IMR-90 (cell line): ENCODE results near the gene IL18RAP. TPM values are rescaled to one million over a fixed set of nuclear protein-coding genes. Genes with fewer than 3 reads are reported as not detected.

Experiments used
- ATAC-seq: fragments of 200-7000 bp; cut with Tn5 transposase; 2 replicates; pipeline ENCODE4 v1.9.1; 2020; ENCODE audit warnings: low read depth, mild to moderate bottlenecking, moderate library complexity
- BruUV-seq: library from RNA; stranded (reverse); fragments of 400-500 nt; replicated peaks from 2 replicates; lab custom pipeline; 2021; lab: Mats Ljungman, UMichigan
- CTCF ChIA-PET: fragments of 300-600 bp; formaldehyde crosslinking; extraction: SDS; loops from one replicate; lab custom pipeline; 2021; ENCODE audit warnings: antibody characterized with exemption; lab: Yijun Ruan, JAX
- POLR2A ChIA-PET: fragments of 300-600 bp; sonication (Branson Sonifier 250); formaldehyde crosslinking; loops from one replicate; lab custom pipeline; 2022; ENCODE audit warnings: antibody characterized with exemption; ENCODE audit not compliant: unreplicated experiment; lab: Charles Lee
- DNase-seq: peaks from one replicate; pipeline ENCODE4 v3.0.0; 2013
- H2AFZ ChIP-seq: replicated peaks from 2 replicates; pipeline ENCODE3; 2013; ENCODE audit warnings: low read length, mild to moderate bottlenecking; ENCODE audit not compliant: poor library complexity
- H2AK5ac ChIP-seq: 2 replicates; pipeline ENCODE4 v1.6.1; 2013; ENCODE audit warnings: low read depth, low read length, inconsistent platforms
- H2AK9ac ChIP-seq: replicated peaks from 2 replicates; pipeline ENCODE3; 2013; ENCODE audit warnings: mild to moderate bottlenecking, low read depth, low read length, moderate library complexity; ENCODE audit not compliant: poor library complexity
- H2BK120ac ChIP-seq: 2 replicates; pipeline ENCODE4 v1.6.1; 2013; ENCODE audit warnings: low read depth, low read length, inconsistent platforms
- H2BK15ac ChIP-seq: 3 replicates; pipeline ENCODE4 v1.6.1; 2013; ENCODE audit warnings: low read depth, low read length, inconsistent platforms
- H2BK20ac ChIP-seq: 2 replicates; pipeline ENCODE4 v1.6.1; 2013; ENCODE audit warnings: low read depth, mild to moderate bottlenecking, inconsistent platforms, low read length, moderate library complexity
- H2BK5ac ChIP-seq: 2 replicates; pipeline ENCODE4 v1.6.1; 2013; ENCODE audit warnings: mild to moderate bottlenecking, low read depth, low read length, inconsistent platforms; ENCODE audit not compliant: poor library complexity, severe bottlenecking
- H3K14ac ChIP-seq: replicated peaks from 2 replicates; pipeline ENCODE4 v1.6.1; 2013; ENCODE audit warnings: low read depth, low read length, inconsistent platforms
- H3K18ac ChIP-seq: 2 replicates; pipeline ENCODE4 v1.6.1; 2013; ENCODE audit warnings: low read depth, low read length, control low read depth
- H3K23ac ChIP-seq: 2 replicates; pipeline ENCODE4 v1.6.1; 2013; ENCODE audit warnings: low read depth, low read length, inconsistent platforms
- H3K27ac ChIP-seq: 2 replicates; pipeline ENCODE4 v1.5.1; 2013; ENCODE audit warnings: mild to moderate bottlenecking, control low read depth, low read length; ENCODE audit not compliant: insufficient read depth
- H3K27me3 ChIP-seq: 2 replicates; pipeline ENCODE4 v1.6.1; 2013; ENCODE audit warnings: low read length; ENCODE audit not compliant: control insufficient read depth, insufficient read depth
- H3K36me3 ChIP-seq: 2 replicates; pipeline ENCODE4 v1.6.1; 2013; ENCODE audit warnings: low read length, mixed read lengths; ENCODE audit not compliant: control insufficient read depth, insufficient read depth
- H3K4ac ChIP-seq: 2 replicates; pipeline ENCODE4 v1.6.1; 2013; ENCODE audit warnings: low read depth, low read length, inconsistent platforms
- H3K4me1 ChIP-seq: 2 replicates; pipeline ENCODE4 v1.6.1; 2013; ENCODE audit warnings: low read length, mixed read lengths; ENCODE audit not compliant: control insufficient read depth, insufficient read depth
- H3K4me2 ChIP-seq: 2 replicates; pipeline ENCODE4 v1.6.1; 2013; ENCODE audit warnings: low read depth, mild to moderate bottlenecking, control low read depth, low read length, moderate library complexity
- H3K4me3 ChIP-seq: 2 replicates; pipeline ENCODE4 v1.5.1; 2013; ENCODE audit warnings: low read depth, mild to moderate bottlenecking, control low read depth, low read length, moderate library complexity; ENCODE audit not compliant: insufficient read depth
- H3K56ac ChIP-seq: 2 replicates; pipeline ENCODE4 v1.6.1; 2013; ENCODE audit warnings: low read length, inconsistent platforms; ENCODE audit not compliant: insufficient read depth; ENCODE audit errors: extremely low read depth
- H3K79me1 ChIP-seq, 2 experiments: 2 replicates each; pipeline ENCODE4 v1.6.1; 2013; ENCODE audit warnings: low read length in 2 of 2, inconsistent platforms in 1 of 2, low read depth in 1 of 2
- H3K9ac ChIP-seq: 2 replicates; pipeline ENCODE4 v1.6.1; 2013; ENCODE audit warnings: low read depth, low read length, control low read depth
- H3K9me1 ChIP-seq: 2 replicates; pipeline ENCODE4 v1.6.1; 2013; ENCODE audit warnings: low read length, inconsistent platforms; ENCODE audit not compliant: insufficient read depth
- H3K9me3 ChIP-seq: 2 replicates; pipeline ENCODE4 v1.6.1; 2013; ENCODE audit warnings: low read length; ENCODE audit not compliant: control insufficient read depth, insufficient read depth
- H4K20me1 ChIP-seq: 2 replicates; pipeline ENCODE4 v1.6.1; 2013; ENCODE audit warnings: low read length, inconsistent platforms; ENCODE audit not compliant: insufficient read depth
- H4K5ac ChIP-seq: 2 replicates; pipeline ENCODE4 v1.6.1; 2013; ENCODE audit warnings: mild to moderate bottlenecking, low read depth, low read length, control low read depth
- H4K8ac ChIP-seq, 2 experiments: 2 replicates each; pipeline ENCODE4 v1.6.1; 2013; ENCODE audit warnings: low read depth in 2 of 2, low read length in 2 of 2, control low read depth in 1 of 2, inconsistent platforms in 1 of 2
- H4K91ac ChIP-seq: 2 replicates; pipeline ENCODE4 v1.6.1; 2013; ENCODE audit warnings: low read depth, low read length, inconsistent platforms; ENCODE audit not compliant: insufficient read depth
- BHLHE40 ChIP-seq: fragments of 150-350 bp; IDR thresholded peaks from 2 replicates; pipeline ENCODE4 v1.6.1; 2016; ENCODE audit warnings: mild to moderate bottlenecking, low read depth, low read length
- CEBPB ChIP-seq: IDR thresholded peaks from 2 replicates; pipeline ENCODE4 v1.6.1; 2012; ENCODE audit warnings: low read depth, low read length, improper control_type of control experiment
- FOS ChIP-seq: fragments of 150-350 bp; IDR thresholded peaks from 2 replicates; pipeline ENCODE4 v1.6.1; 2016; ENCODE audit warnings: low read depth, low read length
- MAFK ChIP-seq: IDR thresholded peaks from 2 replicates; pipeline ENCODE4 v1.6.1; 2012; ENCODE audit warnings: low read depth, low read length, improper control_type of control experiment
- MAZ ChIP-seq: IDR thresholded peaks from 2 replicates; pipeline ENCODE4 v1.6.1; 2012; ENCODE audit warnings: low read depth, mild to moderate bottlenecking, low read length, improper control_type of control experiment, moderate library complexity, borderline replicate concordance
- MXI1 ChIP-seq: IDR thresholded peaks from 2 replicates; pipeline ENCODE4 v1.6.1; 2012; ENCODE audit warnings: low read depth, mild to moderate bottlenecking, low read length, moderate library complexity, borderline replicate concordance
- NFE2L2 ChIP-seq: fragments of 150-350 bp; IDR thresholded peaks from 2 replicates; pipeline ENCODE4 v1.6.1; 2016; ENCODE audit warnings: low read depth, mild to moderate bottlenecking, low read length
- POLR2A ChIP-seq: IDR thresholded peaks from 2 replicates; pipeline ENCODE4 v1.6.1; 2012; ENCODE audit warnings: mild to moderate bottlenecking, low read depth, low read length
- RAD21 ChIP-seq: IDR thresholded peaks from 2 replicates; pipeline ENCODE4 v1.6.1; 2012; ENCODE audit warnings: low read length, improper control_type of control experiment
- RFX5 ChIP-seq: IDR thresholded peaks from 2 replicates; pipeline ENCODE4 v1.8.0; 2012; ENCODE audit warnings: low read depth, mild to moderate bottlenecking, low read length, moderate library complexity
- SMC3 ChIP-seq: fragments of 150-350 bp; IDR thresholded peaks from 2 replicates; pipeline ENCODE4 v1.6.1; 2016; ENCODE audit warnings: low read depth, mild to moderate bottlenecking, antibody characterized with exemption, low read length, moderate library complexity
- WGBS, 2 experiments: methylation state at CpG; one replicate each; pipeline versions ENCODE4 v1.1.5 to v1.1.7; 2013; ENCODE audit warnings: missing lambda C conversion rate in 2 of 2; ENCODE audit not compliant: insufficient read length in 1 of 2; ENCODE audit errors: extremely low coverage in 2 of 2; 5-methylcytosine and 5-hydroxymethylcytosine counted together
- dilution Hi-C: fragments of 300-500 bp; cut with HindIII; formaldehyde crosslinking; loops from one replicate; pipeline ENCODE4 v1.14.3; 2018; ENCODE audit warnings: low sequenced_read_pairs; ENCODE audit not compliant: unreplicated experiment
- in situ Hi-C: fragments of 300-500 bp; cut with MboI; formaldehyde crosslinking; loops from 3 replicates; pipeline ENCODE4 v1.14.3; 2019; ENCODE audit warnings: low sequenced_read_pairs, inconsistent platforms, mixed read lengths
- intact Hi-C: fragments of 100-400 bp; cut with micrococcal nuclease; formaldehyde crosslinking; loops from 2 replicates; pipeline ENCODE4 v1.10.0; 2022
- polyA plus RNA-seq, 3 experiments: library from polyadenylated mRNA; depleted of rRNA; stranded (reverse); fragments of >200 nt; gene quantifications; 2 replicates each; pipeline ENCODE4 v1.2.3, GENCODE V29; 2012; ENCODE audit warnings: low replicate concordance in 1 of 3
- total RNA-seq: library from RNA; depleted of rRNA; stranded (reverse); fragments of >200 nt; gene quantifications from 2 replicates; pipeline ENCODE4 v1.2.3, GENCODE V29; 2012
- TF ChIP-seq, protein P1 (sequence below): fragments of 150-350 bp; IDR thresholded peaks from 2 replicates; pipeline ENCODE4 v1.6.1; 2017; ENCODE audit warnings: mild to moderate bottlenecking, antibody characterized with exemption, low read length, low read depth
- TF ChIP-seq, protein P2 (sequence below): conservative IDR thresholded peaks from 2 replicates; pipeline ENCODE4 v1.5.1; 2012; ENCODE audit warnings: mild to moderate bottlenecking, low read depth, low read length, improper control_type of control experiment
- TF ChIP-seq, protein P3 (sequence below): fragments of 150-350 bp; IDR thresholded peaks from 2 replicates; pipeline ENCODE4 v1.6.1; 2016; ENCODE audit warnings: low read depth, mild to moderate bottlenecking, low read length, moderate library complexity, borderline replicate concordance

IL18RAP gene
- total and polyA plus RNA-seq, 2 of the 4 experiments (the other 2 are of a cell fraction): not detected

DNA sequence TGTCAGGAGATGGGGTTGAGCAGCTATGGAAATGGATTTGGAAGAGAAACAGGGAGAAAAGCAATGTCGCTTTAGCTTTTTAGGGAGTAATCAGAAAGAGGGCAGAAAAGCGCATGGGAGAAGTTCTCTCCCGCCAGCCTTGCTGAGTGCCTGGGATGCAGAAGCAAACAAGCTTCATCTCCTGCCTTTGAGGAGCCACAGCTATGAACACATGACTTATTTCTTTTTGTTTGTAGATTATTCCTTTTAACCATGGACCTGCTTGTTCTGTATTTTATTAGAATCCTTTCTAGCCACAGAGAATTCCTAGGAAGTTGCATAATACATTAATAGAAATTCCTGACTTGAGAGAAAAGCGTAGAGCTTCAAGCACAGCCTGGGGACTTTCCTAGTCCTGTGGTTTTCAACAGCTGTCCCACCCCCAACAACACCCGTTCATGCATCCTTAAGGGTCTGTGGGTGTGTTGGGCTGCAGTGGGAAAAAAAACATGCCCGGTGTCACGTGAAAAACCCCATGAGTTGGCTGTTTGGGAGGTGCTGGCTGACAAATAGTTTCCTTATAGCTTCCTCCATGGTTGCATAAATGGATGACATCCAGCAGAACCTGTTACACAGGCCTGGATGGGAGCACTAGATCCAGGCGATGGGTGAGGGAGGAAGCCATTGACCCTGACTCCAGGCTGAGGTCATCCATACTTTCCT, 65.0 kb downstream of the IL18RAP start (continued):
- no peak for TF ChIP-seq MAZ

DNA sequence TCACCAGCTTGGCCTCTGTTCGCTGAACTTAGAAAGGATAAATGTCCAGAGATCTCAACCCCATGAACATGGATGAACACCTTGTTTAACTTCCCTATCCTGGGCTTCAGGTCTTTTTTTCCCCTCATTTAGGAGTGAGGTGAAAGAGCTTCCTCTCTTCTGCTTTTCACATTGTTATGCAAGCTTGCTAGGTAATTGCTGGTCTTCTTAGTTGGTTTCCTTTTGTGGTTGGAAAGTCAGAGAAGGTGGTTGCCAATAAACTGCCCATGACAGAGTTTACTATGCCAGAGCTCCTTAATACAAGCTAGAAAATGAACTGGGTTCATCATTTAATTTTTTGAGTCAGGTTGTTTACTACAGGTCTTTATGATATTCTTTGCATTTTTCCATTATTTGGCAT, 66.7 kb downstream of the IL18RAP start:
- intact Hi-C loops (no loop called here), in situ Hi-C loops (no loop called here), dilution Hi-C loops (no loop called here)
- Histone ChIP-seq H3K4me1 (no peaks in the 10 kb centered on the region; the same call in 1 of the 2 replicates), H4K5ac (no peak overlapping the region), H2BK120ac (no peak overlapping the region), H2AK5ac (no peak overlapping the region), H3K56ac (no peak overlapping the region), H2AK9ac (no peak overlapping the region), H3K27ac (no peak overlapping the region), H3K4me2 (no peak overlapping the region), H3K23ac (no peak overlapping the region), H4K91ac (no peak overlapping the region), H3K9me3 (no peaks in the 10 kb centered on the region), H3K18ac (no peak overlapping the region), H2BK20ac (no peak overlapping the region), H4K8ac (no peak overlapping the region), H3K9ac (no peak overlapping the region), H2BK15ac (no peak overlapping the region), H2AFZ (no peak overlapping the region), H3K4me3 (no peak overlapping the region), H4K20me1 (no peaks in the 10 kb centered on the region), H3K14ac (no peak overlapping the region), H3K79me1 (no peaks in the 10 kb centered on the region), H3K36me3 (no peaks in the 10 kb centered on the region), H3K9me1 (no peaks in the 10 kb centered on the region), H2BK5ac (no peak overlapping the region), H3K4ac (no peak overlapping the region), H3K27me3 (peaks cover 4% of the 10 kb centered on the region)
- ChIA-PET CTCF (interaction anchor here (1.4 kb wide), 1 partner anchor 16 kb away, joined by 3 read pairs; the partner anchor contains the start of gene SLC9A4), POLR2A (no interaction called here)
- ATAC-seq: no peak
- no peak for DNase-seq
- BruUV-seq: no TSS peak
- no CpG with 5 or more reads among the region's 1 CpG for WGBS, 2 experiments
- TF ChIP-seq RFX5: no peak
- TF ChIP-seq CEBPB: no peak
- no peak for TF ChIP-seq MXI1
- TF ChIP-seq RAD21: no peak
- no peak for TF ChIP-seq MAFK
- TF ChIP-seq, protein P1, sequence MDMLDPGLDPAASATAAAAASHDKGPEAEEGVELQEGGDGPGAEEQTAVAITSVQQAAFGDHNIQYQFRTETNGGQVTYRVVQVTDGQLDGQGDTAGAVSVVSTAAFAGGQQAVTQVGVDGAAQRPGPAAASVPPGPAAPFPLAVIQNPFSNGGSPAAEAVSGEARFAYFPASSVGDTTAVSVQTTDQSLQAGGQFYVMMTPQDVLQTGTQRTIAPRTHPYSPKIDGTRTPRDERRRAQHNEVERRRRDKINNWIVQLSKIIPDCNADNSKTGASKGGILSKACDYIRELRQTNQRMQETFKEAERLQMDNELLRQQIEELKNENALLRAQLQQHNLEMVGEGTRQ: no peak
- no peak for TF ChIP-seq POLR2A
- no peak for TF ChIP-seq MAZ
- TF ChIP-seq, protein P2, sequence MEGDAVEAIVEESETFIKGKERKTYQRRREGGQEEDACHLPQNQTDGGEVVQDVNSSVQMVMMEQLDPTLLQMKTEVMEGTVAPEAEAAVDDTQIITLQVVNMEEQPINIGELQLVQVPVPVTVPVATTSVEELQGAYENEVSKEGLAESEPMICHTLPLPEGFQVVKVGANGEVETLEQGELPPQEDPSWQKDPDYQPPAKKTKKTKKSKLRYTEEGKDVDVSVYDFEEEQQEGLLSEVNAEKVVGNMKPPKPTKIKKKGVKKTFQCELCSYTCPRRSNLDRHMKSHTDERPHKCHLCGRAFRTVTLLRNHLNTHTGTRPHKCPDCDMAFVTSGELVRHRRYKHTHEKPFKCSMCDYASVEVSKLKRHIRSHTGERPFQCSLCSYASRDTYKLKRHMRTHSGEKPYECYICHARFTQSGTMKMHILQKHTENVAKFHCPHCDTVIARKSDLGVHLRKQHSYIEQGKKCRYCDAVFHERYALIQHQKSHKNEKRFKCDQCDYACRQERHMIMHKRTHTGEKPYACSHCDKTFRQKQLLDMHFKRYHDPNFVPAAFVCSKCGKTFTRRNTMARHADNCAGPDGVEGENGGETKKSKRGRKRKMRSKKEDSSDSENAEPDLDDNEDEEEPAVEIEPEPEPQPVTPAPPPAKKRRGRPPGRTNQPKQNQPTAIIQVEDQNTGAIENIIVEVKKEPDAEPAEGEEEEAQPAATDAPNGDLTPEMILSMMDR: no peak
- TF ChIP-seq BHLHE40: no peak
- TF ChIP-seq, protein P3, sequence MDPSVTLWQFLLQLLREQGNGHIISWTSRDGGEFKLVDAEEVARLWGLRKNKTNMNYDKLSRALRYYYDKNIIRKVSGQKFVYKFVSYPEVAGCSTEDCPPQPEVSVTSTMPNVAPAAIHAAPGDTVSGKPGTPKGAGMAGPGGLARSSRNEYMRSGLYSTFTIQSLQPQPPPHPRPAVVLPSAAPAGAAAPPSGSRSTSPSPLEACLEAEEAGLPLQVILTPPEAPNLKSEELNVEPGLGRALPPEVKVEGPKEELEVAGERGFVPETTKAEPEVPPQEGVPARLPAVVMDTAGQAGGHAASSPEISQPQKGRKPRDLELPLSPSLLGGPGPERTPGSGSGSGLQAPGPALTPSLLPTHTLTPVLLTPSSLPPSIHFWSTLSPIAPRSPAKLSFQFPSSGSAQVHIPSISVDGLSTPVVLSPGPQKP: no peak
- no peak for TF ChIP-seq FOS
- TF ChIP-seq NFE2L2: no peak
- no peak for TF ChIP-seq SMC3
